Breast epithelium (tissue), 4 donors: ENCODE results near the gene CDIPT. TPM values are rescaled to one million over a fixed set of nuclear protein-coding genes. Genes with fewer than 3 reads are reported as not detected.

Experiments used
- DNase-seq, 2 donors: peaks; one replicate each; pipeline ENCODE4 v3.0.0-alpha.2; 2019; ENCODE audit warnings: low spot score in 2 of 2
- H3K27ac ChIP-seq, 2 donors: fragments of 200-600 bp; sonication (generic) in 1 of 2; one replicate each; pipeline ENCODE4 v1.5.1; 2016 to 2019; ENCODE audit warnings: mild to moderate bottlenecking in 1 of 2
- H3K27me3 ChIP-seq, 2 donors: fragments of 200-600 bp; sonication (generic) in 1 of 2; one replicate each; pipeline versions ENCODE4 v1.5.1 to v1.6.0; 2017 to 2019; ENCODE audit warnings: control low read depth in 1 of 2, mild to moderate bottlenecking in 1 of 2
- H3K36me3 ChIP-seq: fragments of 200-600 bp; one replicate; pipeline ENCODE4 v1.5.1; 2019
- H3K4me1 ChIP-seq, 2 donors: fragments of 200-600 bp; sonication (generic); one replicate each; pipeline ENCODE4 v1.5.1; 2016 to 2019; ENCODE audit warnings: control low read depth in 1 of 2
- H3K4me3 ChIP-seq, 3 donors: fragments of 200-600 bp; sonication (generic); 1 replicate in 2 of 3; 2 replicates in 1 of 3; pipeline ENCODE4 v1.5.1; 2016 to 2019; ENCODE audit warnings: mild to moderate bottlenecking in 3 of 3, moderate library complexity in 2 of 3
- H3K9me3 ChIP-seq, 2 donors: fragments of 200-600 bp; sonication (generic) in 1 of 2; one replicate each; pipeline ENCODE4 v1.5.1; 2016 to 2019; ENCODE audit warnings: control low read depth in 1 of 2
- CTCF ChIP-seq, 3 donors: fragments of 450-650 bp; IDR thresholded peaks; one replicate each; pipeline ENCODE4 v1.5.1; 2016 to 2017; ENCODE audit warnings: antibody characterized with exemption in 3 of 3, mild to moderate bottlenecking in 3 of 3, moderate library complexity in 3 of 3
- POLR2A ChIP-seq: fragments of 450-650 bp; IDR thresholded peaks from one replicate; pipeline ENCODE4 v1.6.1; 2016; ENCODE audit warnings: antibody characterized with exemption, mild to moderate bottlenecking, moderate library complexity
- POLR2AphosphoS5 ChIP-seq, 3 donors: sonication (generic); formaldehyde crosslinking; IDR thresholded peaks; one replicate each; pipeline ENCODE4 v1.6.1; 2017; ENCODE audit warnings: antibody characterized with exemption in 3 of 3
- intact Hi-C: fragments of 100-400 bp; cut with DNase I; formaldehyde crosslinking; loops from one replicate; pipeline ENCODE4 v1.15.1; 2023; ENCODE audit warnings: low total_unique reads
- total RNA-seq, 3 donors: library from RNA; depleted of rRNA; stranded (reverse); fragments of >200 nt; gene quantifications; one replicate each; pipeline ENCODE4 v1.1.0, GENCODE V29; 2016

Gene CDIPT
- total RNA-seq, 3 donors from 2014 or later, result 102 to 119 (median 117) TPM

- Histone ChIP-seq H3K27ac (peak overlapping the region; percentile 89 to 99), H3K36me3 (no peaks in the 10 kb centered on the region), H3K27me3 (no peaks in the 10 kb centered on the region), H3K4me1 (peaks cover 8 to 23% of the 10 kb centered on the region in 2 donors), H3K4me3 (peak overlapping the region; percentile 42 to 70 (median 59)), H3K9me3 (no peaks in the 10 kb centered on the region)
- no peak for DNase-seq
- intact Hi-C loops, result no loop called here
- TF ChIP-seq POLR2A, result no peak
- no peak for TF ChIP-seq POLR2AphosphoS5 (IDR thresholded peaks at IDR 0.05)
- TF ChIP-seq CTCF (IDR thresholded peaks at IDR 0.05), result no peak
These were observed 52.3 kb downstream of the CDIPT start for GRCh38 chr16:29810699-29811169.

- TF ChIP-seq CTCF (IDR thresholded peaks at IDR 0.05) (no peak), POLR2A (no peak), POLR2AphosphoS5 (IDR thresholded peaks at IDR 0.05) (no peak)
- H3K4me3 ChIP-seq, result no peak overlapping the region
- no peak for DNase-seq
- H3K27ac ChIP-seq, result peak overlapping the region; percentile 89 to 99
- H3K36me3 ChIP-seq, result no peaks in the 10 kb centered on the region
- intact Hi-C loops, result loop anchor here (10.0 kb wide), 1 partner anchor 55 kb away; the partner anchor contains the start of gene CDIPT
- H3K4me1 ChIP-seq, result peaks cover 8 to 23% of the 10 kb centered on the region in 2 donors
- no peaks in the 10 kb centered on the region for H3K27me3 ChIP-seq
- H3K9me3 ChIP-seq, result no peaks in the 10 kb centered on the region
These were observed 53.0 kb downstream of the CDIPT start for GRCh38 chr16:29809850-29810698.

- Histone ChIP-seq H3K9me3 (no peaks in the 10 kb centered on the region), H3K27me3 (no peaks in the 10 kb centered on the region), H3K27ac (peak overlapping the region; percentile 89 to 99), H3K4me3 (peak overlapping the region in 2 of 3 donors; percentile 83 to 84), H3K4me1 (peaks cover 8 to 26% of the 10 kb centered on the region in 2 donors), H3K36me3 (no peaks in the 10 kb centered on the region)
- no peak for TF ChIP-seq CTCF (IDR thresholded peaks at IDR 0.05)
- TF ChIP-seq POLR2AphosphoS5 (IDR thresholded peaks at IDR 0.05), result no peak
- TF ChIP-seq POLR2A, result no peak
- intact Hi-C loops, result loop anchor here (10.0 kb wide), 1 partner anchor 56 kb away; the partner anchor contains the start of gene CDIPT
- DNase-seq, result no peak
These were observed 53.8 kb downstream of the CDIPT start for GRCh38 chr16:29809031-29809747.

Other genes with a start within 250 kb of the CDIPT start
- 1 to 10 TPM; 1.4 to 5.1 (median 2.3) TPM for gene SPN, start 200.0 kb downstream of the CDIPT start, total RNA-seq
- 10 to 100 TPM in 1 of 3 donors, 1 to 10 TPM in 2; 2.4 to 13.3 (median 9.5) TPM for gene QPRT, start 184.0 kb downstream of the CDIPT start, total RNA-seq
- gene C16orf54, start 117.2 kb downstream of the CDIPT start, total RNA-seq, result 1 to 10 TPM in 2 of 3 donors, under 1 TPM in 1; 0.66 to 2.1 (median 1.8) TPM
- under 1 TPM in 1 of 3 donors, not detected in 2; 0.33 TPM for gene ZG16, start 85.0 kb downstream of the CDIPT start, total RNA-seq
- 10 to 100 TPM; 16.3 to 50.2 (median 22.3) TPM for gene KIF22, start 72.5 kb downstream of the CDIPT start, total RNA-seq
- 10 to 100 TPM; 49.3 to 61.9 (median 60.0) TPM for gene MAZ, start 56.7 kb downstream of the CDIPT start, total RNA-seq
- 1 to 10 TPM; 2.9 to 3.9 (median 3.5) TPM for gene PRRT2, start 51.0 kb downstream of the CDIPT start, total RNA-seq
- gene PAGR1, start 47.1 kb downstream of the CDIPT start, total RNA-seq, result 10 to 100 TPM; 26.6 to 40.5 (median 29.8) TPM
- gene MVP, start 42.8 kb downstream of the CDIPT start, total RNA-seq, result 100 to 1,000 TPM in 1 of 3 donors, 10 to 100 TPM in 2; 78.1 to 132 (median 99.7) TPM
- 1 to 10 TPM in 2 of 3 donors, under 1 TPM in 1; 0.16 to 7.2 (median 5.0) TPM for gene SEZ6L2, start 36.3 kb upstream of the CDIPT start, total RNA-seq
- gene ASPHD1, start 37.3 kb upstream of the CDIPT start, total RNA-seq, result 1 to 10 TPM in 2 of 3 donors, not detected in 1; 1.3 to 2.5 TPM
- 10 to 100 TPM; 14.3 to 20.5 (median 18.7) TPM for gene KCTD13, start 63.0 kb upstream of the CDIPT start, total RNA-seq
- gene TMEM219, start 98.9 kb upstream of the CDIPT start, total RNA-seq, result 100 to 1,000 TPM; 111 to 135 (median 128) TPM
- gene TAOK2, start 110.6 kb upstream of the CDIPT start, total RNA-seq, result 10 to 100 TPM; 31.8 to 51.1 (median 37.3) TPM
- gene HIRIP3, start 132.4 kb upstream of the CDIPT start, total RNA-seq, result 10 to 100 TPM; 10.5 to 18.2 (median 15.5) TPM
- gene INO80E, start 133.0 kb upstream of the CDIPT start, total RNA-seq, result 10 to 100 TPM; 31.8 to 39.7 (median 38.6) TPM
- 1 to 10 TPM in 2 of 3 donors, under 1 TPM in 1; 0.48 to 4.5 (median 2.3) TPM for gene DOC2A, start 147.8 kb upstream of the CDIPT start, total RNA-seq
- gene C16orf92, start 160.0 kb upstream of the CDIPT start, total RNA-seq, result not detected
- under 1 TPM in 1 of 3 donors, not detected in 2; 0.29 TPM for gene TLCD3B, start 168.0 kb upstream of the CDIPT start, total RNA-seq
- 100 to 1,000 TPM; 479 to 672 (median 540) TPM for gene ALDOA, start 202.5 kb upstream of the CDIPT start, total RNA-seq
- 10 to 100 TPM; 47.7 to 55.1 (median 51.7) TPM for gene PPP4C, start 212.8 kb upstream of the CDIPT start, total RNA-seq
- under 1 TPM; 0.73 to 0.98 (median 0.80) TPM for gene TBX6, start 228.7 kb upstream of the CDIPT start, total RNA-seq
- 100 to 1,000 TPM; 106 to 143 (median 114) TPM for gene YPEL3, start 233.0 kb upstream of the CDIPT start, total RNA-seq